Measurements from ENCODE around the gene LDHD. TPM values are rescaled to one million over a fixed set of nuclear protein-coding genes. Genes with fewer than 3 reads are reported as not detected.
A peak's percentile ranks its signal among the peaks of the same experiment; 100 is the strongest.

Gene LDHD
- total and polyA plus RNA-seq, 2 of the 13 experiments (the other 11 are each of a cell fraction or from before 2014, with no cell fraction given), result 9.1 to 9.8 TPM

GRCh38 chr16:75116081-75116910, at the start of gene LDHD (continued):
- TF ChIP-seq ZFP82 (CRISPR knock-in tag; IDR thresholded peaks at IDR 0.05; ENCODE audit: borderline replicate concordance) (no peak), ZNF276 (CRISPR knock-in tag; IDR thresholded peaks at IDR 0.05; ENCODE audit: low read depth) (peak; percentile 100), ZNF703 (CRISPR knock-in tag; IDR thresholded peaks at IDR 0.05; ENCODE audit: borderline replicate concordance) (no peak), KDM3A (CRISPR knock-in tag; IDR thresholded peaks at IDR 0.05; ENCODE audit: low read depth) (peak; percentile 69; the same call in 1 of the 2 replicates), ZNF782 (CRISPR knock-in tag; IDR thresholded peaks at IDR 0.05; ENCODE audit: borderline replicate concordance) (no peak; the same call in 1 of the 2 replicates), GTF2F1 (IDR thresholded peaks at IDR 0.05; ENCODE audit: low read length) (no peak), KLF9 (CRISPR knock-in tag; IDR thresholded peaks at IDR 0.05; ENCODE audit: low read depth) (peak; percentile 87; the same call in 1 of the 2 replicates), SUZ12 (IDR thresholded peaks at IDR 0.05; ENCODE audit: low read depth, low read length) (no peak), ZNF292 (CRISPR knock-in tag; IDR thresholded peaks at IDR 0.05; ENCODE audit: borderline replicate concordance, low read depth) (peak; percentile 97), RFX3 (CRISPR knock-in tag; IDR thresholded peaks at IDR 0.05) (no peak), SYNCRIP (IDR thresholded peaks at IDR 0.05; ENCODE audit: insufficient read depth, low read depth, low read length) (no peak), THAP11 (CRISPR knock-in tag; IDR thresholded peaks at IDR 0.05) (peak; percentile 82), ZNF274 (CRISPR knock-in tag; IDR thresholded peaks at IDR 0.05) (peak; percentile 89), SP1 (IDR thresholded peaks at IDR 0.05) (no peak), SP1 (CRISPR knock-in tag; IDR thresholded peaks at IDR 0.05) (peak; percentile 68), ZNF557 (CRISPR knock-in tag; IDR thresholded peaks at IDR 0.05) (no peak), ETV5 (CRISPR knock-in tag; IDR thresholded peaks at IDR 0.05; ENCODE audit: borderline replicate concordance) (peak; percentile 12; the same call in 1 of the 2 replicates), HOXA5 (CRISPR knock-in tag; IDR thresholded peaks at IDR 0.05) (no peak), NONO (IDR thresholded peaks at IDR 0.05) (no peak), NONO (CRISPR knock-in tag; conservative IDR thresholded peaks at IDR 0.05) (0 out of 2 replicates have a peak, but pooled peaks have one; percentile 71), ZFP1 (CRISPR knock-in tag; IDR thresholded peaks at IDR 0.05) (peak; percentile 84; the same call in 1 of the 2 replicates), KMT2A (CRISPR knock-in tag; IDR thresholded peaks at IDR 0.05) (peak; percentile 61; the same call in 1 of the 2 replicates), SIX4 (CRISPR knock-in tag; IDR thresholded peaks at IDR 0.05) (no peak; the same call in 1 of the 2 replicates), ONECUT2 (CRISPR knock-in tag; IDR thresholded peaks at IDR 0.05) (no peak), DRAP1 (CRISPR knock-in tag; IDR thresholded peaks at IDR 0.05) (peak; percentile 93), ZNF563 (CRISPR knock-in tag; IDR thresholded peaks at IDR 0.05) (peak; percentile 76), EZH2 (conservative IDR thresholded peaks at IDR 0.05; ENCODE audit: low read depth, low read length) (no peak), ZNF232 (CRISPR knock-in tag; IDR thresholded peaks at IDR 0.05; ENCODE audit: borderline replicate concordance) (peak; percentile 82; the same call in 1 of the 2 replicates), CSRNP1 (CRISPR knock-in tag; IDR thresholded peaks at IDR 0.05) (no peak), TSC22D2 (CRISPR knock-in tag; IDR thresholded peaks at IDR 0.05; ENCODE audit: borderline replicate concordance) (peak; percentile 40)
